ENCODE data around the gene CCDC57. TPM values are rescaled to one million over a fixed set of nuclear protein-coding genes. Genes with fewer than 3 reads are reported as not detected.

The CCDC57 gene
- total and polyA plus RNA-seq, 8 donors = 43.9 to 166 (median 75.4) TPM

- WGBS, 5 donors = 29 to 50% (median 46%) methylated on average over 19 to 27 of the region's 27 CpGs
- Histone ChIP-seq H3K4me3 (peak overlapping the region in 1 of 4 donors; percentile 1), H3K27me3 (no peaks in the 10 kb centered on the region), H3K27ac (peak overlapping the region; percentile 67 to 86 (median 70)), H3K4me1 (peaks cover 72 to 100% (median 83%) of the 10 kb centered on the region in 4 donors), H3K36me3 (peaks cover 45 to 93% (median 63%) of the 10 kb centered on the region in 4 donors), H3K9me3 (no peaks in the 10 kb centered on the region)
- intact Hi-C loops (cut with DNase I; ENCODE audit: low total_unique reads) = no loop called here
- TF ChIP-seq EP300 (IDR thresholded peaks at IDR 0.05) (no peak), POLR2AphosphoS5 (IDR thresholded peaks at IDR 0.05) (peak in 2 of 3 donors; percentile 11 to 47)
- DNase-seq = peak; percentile 69 to 70
Measured at GRCh38 chr17:82241183-82241925, 28.7 kb upstream of the CCDC57 start.

GRCh38 chr17:82240506-82241182 lies 28.0 kb upstream of the CCDC57 start:
- Histone ChIP-seq H3K36me3 (peaks cover 38 to 88% (median 58%) of the 10 kb centered on the region in 4 donors), H3K4me1 (peaks cover 75 to 100% (median 84%) of the 10 kb centered on the region in 4 donors), H3K9me3 (no peaks in the 10 kb centered on the region), H3K27ac (peak overlapping the region; percentile 32 to 86 (median 70)), H3K4me3 (no peak overlapping the region), H3K27me3 (no peaks in the 10 kb centered on the region)
- WGBS, 5 donors = 65 to 79% (median 73%) methylated on average over 14 to 20 of the region's 20 CpGs
- no peak for TF ChIP-seq CTCF (IDR thresholded peaks at IDR 0.05)
- no peak for TF ChIP-seq POLR2A (IDR thresholded peaks at IDR 0.05)
- TF ChIP-seq EP300 (IDR thresholded peaks at IDR 0.05) = no peak
- TF ChIP-seq POLR2AphosphoS5 (IDR thresholded peaks at IDR 0.05) = no peak
- DNase-seq = no peak
- intact Hi-C loops (cut with DNase I; ENCODE audit: low total_unique reads) = no loop called here

GRCh38 chr17:82239926-82240505 lies 27.4 kb upstream of the CCDC57 start:
- Histone ChIP-seq H3K27me3 (no peaks in the 10 kb centered on the region), H3K4me1 (peaks cover 78 to 100% (median 90%) of the 10 kb centered on the region in 4 donors), H3K4me3 (no peak overlapping the region), H3K9me3 (no peaks in the 10 kb centered on the region), H3K36me3 (peaks cover 31 to 81% (median 52%) of the 10 kb centered on the region in 4 donors), H3K27ac (peak overlapping the region; percentile 58 to 86 (median 77))
- 69 to 83% (median 73%) methylated on average over 21 to 22 of the region's 22 CpGs for WGBS, 5 donors
- intact Hi-C loops (cut with DNase I; ENCODE audit: low total_unique reads) = no loop called here
- TF ChIP-seq CTCF (IDR thresholded peaks at IDR 0.05) (no peak), EP300 (IDR thresholded peaks at IDR 0.05) (no peak), POLR2AphosphoS5 (IDR thresholded peaks at IDR 0.05) (no peak), POLR2A (IDR thresholded peaks at IDR 0.05) (no peak)
- no peak for DNase-seq

GRCh38 chr17:82239401-82239925 lies 26.8 kb upstream of the CCDC57 start:
- intact Hi-C loops (cut with DNase I; ENCODE audit: low total_unique reads) = no loop called here

More at GRCh38 chr17:82239401-82239925, 26.8 kb upstream of the CCDC57 start:
- H3K4me1 ChIP-seq = peaks cover 84 to 100% (median 95%) of the 10 kb centered on the region in 4 donors
- H3K27me3 ChIP-seq = no peaks in the 10 kb centered on the region
- no peaks in the 10 kb centered on the region for H3K9me3 ChIP-seq
- whole genome bisulfite sequencing, 5 donors = 61 to 76% (median 70%) methylated on average over 9 to 17 of the region's 17 CpGs
- DNase-seq = no peak
- no peak for TF ChIP-seq POLR2A (IDR thresholded peaks at IDR 0.05)
- no peak for TF ChIP-seq CTCF (IDR thresholded peaks at IDR 0.05)
- no peak for TF ChIP-seq POLR2AphosphoS5 (IDR thresholded peaks at IDR 0.05)
- no peak for TF ChIP-seq EP300 (IDR thresholded peaks at IDR 0.05)
- peak overlapping the region in 2 of 4 donors; percentile 25 to 28 for H3K4me3 ChIP-seq
- peaks cover 26 to 76% (median 47%) of the 10 kb centered on the region in 4 donors for H3K36me3 ChIP-seq
- peak overlapping the region; percentile 58 to 86 (median 77) for H3K27ac ChIP-seq

Data from stomach (tissue), 9 donors.